Tibial artery (tissue), 4 donors: ENCODE measurements around the gene IGSF5.

Source experiments
- DNase-seq, 2 donors: peaks; one replicate each; pipeline ENCODE4 v3.0.0-alpha.2; 2019
- H3K27ac ChIP-seq, 2 donors: fragments of 200-600 bp; sonication (generic) in 1 of 2; 1 replicate in 1 of 2; 2 replicates in 1 of 2; pipeline ENCODE4 v1.5.1; 2018 to 2019; ENCODE audit warnings: mild to moderate bottlenecking in 1 of 2
- H3K27me3 ChIP-seq, 2 donors: fragments of 200-600 bp; sonication (generic) in 1 of 2; one replicate each; pipeline versions ENCODE4 v1.5.1 to v1.6.0; 2016 to 2019
- H3K36me3 ChIP-seq, 3 donors: fragments of 200-600 bp; sonication (generic) in 2 of 3; one replicate each; pipeline ENCODE4 v1.5.1; 2016 to 2019; ENCODE audit warnings: mild to moderate bottlenecking in 2 of 3
- H3K4me1 ChIP-seq, 4 donors: fragments of 200-600 bp; sonication (generic) in 2 of 4; 1 replicate in 3 of 4; 2 replicates in 1 of 4; pipeline ENCODE4 v1.5.1; 2016 to 2019
- H3K4me3 ChIP-seq, 2 donors: fragments of 200-600 bp; sonication (generic) in 1 of 2; 1 replicate in 1 of 2; 2 replicates in 1 of 2; pipeline ENCODE4 v1.5.1; 2018 to 2019; ENCODE audit warnings: mild to moderate bottlenecking in 2 of 2
- H3K9me3 ChIP-seq, 3 donors: fragments of 200-600 bp; sonication (generic) in 1 of 3; one replicate each; pipeline ENCODE4 v1.5.1; 2016 to 2019
- intact Hi-C: fragments of 100-400 bp; cut with DNase I; formaldehyde crosslinking; loops from one replicate; pipeline ENCODE4 v1.15.0; 2023; ENCODE audit warnings: low total_unique reads
- TF ChIP-seq, protein P1 (sequence below), 2 experiments: fragments of 200-600 bp in 1 of 2; fragments of 450-650 bp in 1 of 2; IDR thresholded peaks; one replicate each; pipeline ENCODE4 v1.5.1; 2017 to 2019; ENCODE audit warnings: antibody characterized with exemption in 2 of 2, mild to moderate bottlenecking in 1 of 2, moderate library complexity in 1 of 2

The IGSF5 gene

DNA sequence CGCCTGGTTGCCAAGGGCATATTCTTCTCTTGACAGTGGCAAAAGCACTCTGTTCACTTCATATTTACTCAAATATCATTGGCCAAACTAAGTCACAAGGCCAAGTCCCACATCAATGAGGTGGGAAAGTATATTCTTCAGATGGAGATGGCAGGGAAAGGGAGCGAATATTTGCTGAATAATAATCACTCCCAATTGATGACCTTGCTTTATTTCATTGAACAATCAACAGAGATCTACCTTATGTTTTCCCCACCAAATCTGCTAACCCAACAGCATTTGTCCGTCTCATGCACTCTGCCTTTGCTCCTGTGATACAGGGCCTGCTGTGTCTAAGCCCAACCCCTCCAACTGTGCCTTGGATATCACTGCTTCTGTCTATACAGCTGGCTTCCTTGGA lies 77.1 kb downstream of the IGSF5 start:
- no peaks in the 10 kb centered on the region for H3K9me3 ChIP-seq
- H3K4me3 ChIP-seq: no peak overlapping the region
- TF ChIP-seq, protein P1, sequence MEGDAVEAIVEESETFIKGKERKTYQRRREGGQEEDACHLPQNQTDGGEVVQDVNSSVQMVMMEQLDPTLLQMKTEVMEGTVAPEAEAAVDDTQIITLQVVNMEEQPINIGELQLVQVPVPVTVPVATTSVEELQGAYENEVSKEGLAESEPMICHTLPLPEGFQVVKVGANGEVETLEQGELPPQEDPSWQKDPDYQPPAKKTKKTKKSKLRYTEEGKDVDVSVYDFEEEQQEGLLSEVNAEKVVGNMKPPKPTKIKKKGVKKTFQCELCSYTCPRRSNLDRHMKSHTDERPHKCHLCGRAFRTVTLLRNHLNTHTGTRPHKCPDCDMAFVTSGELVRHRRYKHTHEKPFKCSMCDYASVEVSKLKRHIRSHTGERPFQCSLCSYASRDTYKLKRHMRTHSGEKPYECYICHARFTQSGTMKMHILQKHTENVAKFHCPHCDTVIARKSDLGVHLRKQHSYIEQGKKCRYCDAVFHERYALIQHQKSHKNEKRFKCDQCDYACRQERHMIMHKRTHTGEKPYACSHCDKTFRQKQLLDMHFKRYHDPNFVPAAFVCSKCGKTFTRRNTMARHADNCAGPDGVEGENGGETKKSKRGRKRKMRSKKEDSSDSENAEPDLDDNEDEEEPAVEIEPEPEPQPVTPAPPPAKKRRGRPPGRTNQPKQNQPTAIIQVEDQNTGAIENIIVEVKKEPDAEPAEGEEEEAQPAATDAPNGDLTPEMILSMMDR (IDR thresholded peaks at IDR 0.05): no peak
- H3K27ac ChIP-seq: no peak overlapping the region
- intact Hi-C loops: no loop called here
- H3K36me3 ChIP-seq: no peaks in the 10 kb centered on the region
- H3K27me3 ChIP-seq: no peaks in the 10 kb centered on the region
- no peaks in the 10 kb centered on the region for H3K4me1 ChIP-seq
- DNase-seq: no peak

DNA sequence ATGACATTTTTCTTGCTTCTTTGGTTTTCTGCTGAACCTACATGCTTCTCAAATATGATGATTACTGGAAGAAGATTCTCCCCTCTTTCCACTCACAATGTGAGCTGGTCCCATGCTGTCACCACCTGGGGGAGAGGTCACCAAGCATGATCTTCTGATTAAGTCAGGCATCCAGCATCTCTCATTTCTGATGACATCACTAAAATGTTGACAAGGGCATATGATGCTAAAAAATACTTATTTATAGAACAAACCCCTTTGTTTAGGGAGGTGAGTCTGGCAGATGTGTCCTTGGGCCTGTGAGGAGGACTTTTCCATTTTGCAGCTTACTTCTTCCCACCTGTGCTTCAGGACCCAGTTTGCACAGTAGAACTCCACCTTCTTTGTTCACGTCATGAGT lies 80.3 kb downstream of the IGSF5 start:
- Histone ChIP-seq H3K36me3 (no peaks in the 10 kb centered on the region), H3K27me3 (no peaks in the 10 kb centered on the region), H3K27ac (no peak overlapping the region), H3K4me1 (no peaks in the 10 kb centered on the region), H3K4me3 (no peak overlapping the region), H3K9me3 (no peaks in the 10 kb centered on the region)
- TF ChIP-seq, protein P1 (IDR thresholded peaks at IDR 0.05): no peak
- intact Hi-C loops: no loop called here
- DNase-seq: no peak

DNA sequence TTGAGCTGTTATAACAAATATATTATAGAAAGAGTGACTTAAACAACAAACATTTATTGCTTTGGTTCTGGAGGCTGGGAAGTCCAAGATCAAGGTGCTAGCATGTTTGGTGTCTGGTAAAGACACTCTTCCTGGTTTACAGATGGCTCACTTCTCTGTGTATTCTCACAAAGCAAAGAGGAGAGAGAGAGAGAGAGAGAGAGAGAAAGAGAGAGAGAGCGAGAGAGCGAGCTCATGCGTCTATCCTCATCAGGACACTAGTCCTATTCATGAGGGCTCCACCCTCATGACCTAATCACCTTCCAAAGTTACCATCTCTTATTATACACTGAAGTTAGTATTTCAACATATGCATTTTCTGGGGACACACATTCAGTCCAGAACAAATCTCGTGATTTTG lies 89.6 kb downstream of the IGSF5 start:
- DNase-seq: no peak
- no peak overlapping the region for H3K4me3 ChIP-seq
- H3K36me3 ChIP-seq: no peaks in the 10 kb centered on the region
- no peak overlapping the region for H3K27ac ChIP-seq
- intact Hi-C loops: no loop called here
- H3K9me3 ChIP-seq: no peaks in the 10 kb centered on the region
- TF ChIP-seq, protein P1 (IDR thresholded peaks at IDR 0.05): no peak
- H3K27me3 ChIP-seq: no peaks in the 10 kb centered on the region
- no peaks in the 10 kb centered on the region for H3K4me1 ChIP-seq

DNA sequence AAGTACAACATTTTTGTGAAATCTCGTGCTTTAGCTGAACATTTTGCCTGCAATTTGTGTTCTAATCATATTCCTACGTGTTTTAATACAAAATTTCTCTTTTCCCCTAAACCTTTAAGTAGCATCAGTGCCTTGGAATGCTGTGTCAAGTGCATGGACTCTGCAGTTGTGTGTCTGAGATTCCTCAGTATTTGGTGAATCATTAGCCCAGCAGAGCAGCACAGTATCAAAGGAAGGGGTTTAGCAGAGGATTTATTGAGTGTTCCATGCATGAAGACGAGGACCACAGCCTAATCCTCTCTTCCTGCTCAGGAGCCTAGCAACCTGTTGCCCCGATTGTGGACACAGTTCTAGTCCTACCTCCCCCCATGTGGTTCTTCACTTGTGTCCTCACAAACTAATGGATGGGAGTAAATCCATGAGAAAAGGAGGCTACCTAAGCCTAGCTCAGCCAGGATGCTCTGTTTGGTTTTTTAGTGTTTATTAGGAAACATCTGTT lies 92.9 kb downstream of the IGSF5 start:
- no peak for DNase-seq
- Histone ChIP-seq H3K9me3 (no peaks in the 10 kb centered on the region), H3K4me1 (no peaks in the 10 kb centered on the region), H3K27ac (no peak overlapping the region), H3K4me3 (no peak overlapping the region), H3K36me3 (no peaks in the 10 kb centered on the region), H3K27me3 (no peaks in the 10 kb centered on the region)
- intact Hi-C loops: no loop called here
- TF ChIP-seq, protein P1 (IDR thresholded peaks at IDR 0.05): no peak

DNA sequence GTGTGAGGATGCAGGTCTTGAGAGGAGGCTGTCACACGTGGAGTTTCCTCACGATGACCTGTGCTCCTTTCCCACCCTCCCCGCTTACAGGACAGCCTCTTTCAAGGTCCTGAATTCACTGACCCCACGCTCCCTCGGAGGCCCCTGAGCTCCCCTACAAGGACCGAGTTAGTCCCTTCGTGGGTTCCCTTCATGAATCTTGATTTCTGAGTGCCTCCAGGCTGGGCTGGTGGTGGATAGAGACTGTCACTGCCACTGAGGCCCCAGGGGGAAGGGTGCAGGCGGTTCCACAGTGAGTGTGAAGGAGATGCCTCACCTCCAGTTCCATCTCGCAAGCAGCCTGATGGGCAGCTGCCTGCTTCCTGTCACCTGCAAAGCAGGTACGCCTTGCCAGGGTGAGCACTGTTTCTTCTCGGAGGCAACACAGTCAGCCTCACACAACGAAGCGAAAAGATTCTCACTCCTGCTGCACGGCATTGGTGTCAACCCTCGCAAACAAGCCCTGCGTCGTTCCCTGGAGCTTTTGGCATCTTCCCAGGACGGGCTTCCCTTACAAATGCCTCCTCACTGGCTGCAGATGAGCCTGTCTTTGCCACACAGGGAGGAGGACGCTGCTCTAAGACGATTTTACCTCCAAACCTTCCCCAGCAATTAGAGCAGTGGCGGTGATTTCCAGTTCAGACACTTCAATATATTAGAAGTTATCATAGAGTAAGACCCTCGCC lies 95.6 kb downstream of the IGSF5 start:
- no peak overlapping the region for H3K27ac ChIP-seq
- intact Hi-C loops: no loop called here
- no peak overlapping the region for H3K4me3 ChIP-seq

More for the DNA sequence above, 95.6 kb downstream of the IGSF5 start:
- Histone ChIP-seq H3K36me3 (no peaks in the 10 kb centered on the region), H3K27me3 (no peaks in the 10 kb centered on the region), H3K4me1 (no peaks in the 10 kb centered on the region), H3K9me3 (no peaks in the 10 kb centered on the region)
- TF ChIP-seq, protein P1 (IDR thresholded peaks at IDR 0.05): no peak
- DNase-seq: no peak
